CD4-positive, alpha-beta memory T cell (primary cell): ENCODE measurements around the gene PARP8. TPM values are rescaled to one million over a fixed set of nuclear protein-coding genes. Genes with fewer than 3 reads are reported as not detected.
"Not testable (repeated sequence)": the region's sequence is repeated elsewhere in the genome, so short reads cannot be mapped to it uniquely, and the experiment has no call there.

Experiments used
- CTCF ChIA-PET: fragments of 350-600 bp; sonication (Branson Sonifier 250); formaldehyde crosslinking; loops from one replicate; lab custom pipeline; 2021; ENCODE audit warnings: inconsistent platforms; ENCODE audit not compliant: partially characterized antibody; lab: Charles Lee
- POLR2A ChIA-PET: fragments of 350-600 bp; sonication (Branson Sonifier 250); formaldehyde crosslinking; loops from one replicate; lab custom pipeline; 2021; ENCODE audit not compliant: partially characterized antibody; lab: Charles Lee
- DNase-seq, 5 donors: peaks; one replicate each; pipeline versions ENCODE4 v3.0.0 to v3.0.0-alpha.2; 2020 to 2022; ENCODE audit warnings: mixed read lengths in 1 of 5
- H3K27ac ChIP-seq: one replicate; pipeline ENCODE4 v1.7.0; 2013; ENCODE audit warnings: low read depth, low read length
- H3K27me3 ChIP-seq: 2 replicates; pipeline ENCODE4 v1.7.0; 2013; ENCODE audit warnings: mild to moderate bottlenecking, low read length, moderate library complexity; ENCODE audit not compliant: insufficient read depth
- H3K36me3 ChIP-seq: 2 replicates; pipeline ENCODE4 v1.7.0; 2013; ENCODE audit warnings: mild to moderate bottlenecking, low read length, moderate library complexity; ENCODE audit not compliant: insufficient read depth
- H3K4me1 ChIP-seq: 2 replicates; pipeline ENCODE4 v1.7.0; 2013; ENCODE audit warnings: mild to moderate bottlenecking, low read length, moderate library complexity; ENCODE audit not compliant: insufficient read depth
- H3K4me3 ChIP-seq, 2 donors: one replicate each; pipeline ENCODE4 v1.7.0; 2013; ENCODE audit warnings: low read length in 2 of 2, mild to moderate bottlenecking in 1 of 2
- H3K9me3 ChIP-seq, 2 donors: one replicate each; pipeline ENCODE4 v1.7.0; 2013; ENCODE audit warnings: low read length in 2 of 2, control low read depth in 1 of 2; ENCODE audit not compliant: control insufficient read depth in 1 of 2
- H3K27ac Mint-ChIP-seq, 7 donors: one replicate each; pipeline ENCODE4 v1.8.0; 2020 to 2021; ENCODE audit warnings: mixed read lengths in 7 of 7, mild to moderate bottlenecking in 6 of 7, inconsistent platforms in 3 of 7, moderate library complexity in 3 of 7
- H3K27me3 Mint-ChIP-seq, 2 donors: one replicate each; pipeline ENCODE4 v1.8.0; 2020 to 2021; ENCODE audit warnings: mixed read lengths in 2 of 2
- H3K36me3 Mint-ChIP-seq, 2 donors: one replicate each; pipeline ENCODE4 v1.8.0; 2020 to 2021; ENCODE audit warnings: mixed read lengths in 2 of 2, inconsistent platforms in 1 of 2, mild to moderate bottlenecking in 1 of 2
- H3K4me1 Mint-ChIP-seq, 4 donors: one replicate each; pipeline ENCODE4 v1.8.0; 2020 to 2021; ENCODE audit warnings: mixed read lengths in 4 of 4, mild to moderate bottlenecking in 1 of 4
- H3K4me3 Mint-ChIP-seq, 8 donors: one replicate each; pipeline ENCODE4 v1.8.0; 2020 to 2021; ENCODE audit warnings: mixed read lengths in 8 of 8, mild to moderate bottlenecking in 7 of 8, moderate library complexity in 6 of 8, inconsistent platforms in 3 of 8
- H3K9me3 Mint-ChIP-seq, 8 donors: one replicate each; pipeline ENCODE4 v1.8.0; 2020 to 2021; ENCODE audit warnings: mixed read lengths in 8 of 8, mild to moderate bottlenecking in 5 of 8, inconsistent platforms in 3 of 8, moderate library complexity in 1 of 8
- intact Hi-C: fragments of 100-400 bp; cut with micrococcal nuclease; formaldehyde crosslinking; loops from one replicate; pipeline ENCODE4 v1.15.1; 2023
- polyA plus RNA-seq, 2 donors: library from polyadenylated mRNA; unstranded; fragments of 300-500 nt; fragmentation: Illumina TruSeq; gene quantifications; one replicate each; pipeline ENCODE4 v1.2.3, GENCODE V29; 2021
- total RNA-seq, 2 experiments: library from RNA; stranded (reverse); gene quantifications; one replicate each; pipeline ENCODE4 v1.2.3, GENCODE V29; 2021

Gene PARP8
- total and polyA plus RNA-seq, 4 experiments from 2014 or later = 89.5 to 184 (median 136) TPM

DNA sequence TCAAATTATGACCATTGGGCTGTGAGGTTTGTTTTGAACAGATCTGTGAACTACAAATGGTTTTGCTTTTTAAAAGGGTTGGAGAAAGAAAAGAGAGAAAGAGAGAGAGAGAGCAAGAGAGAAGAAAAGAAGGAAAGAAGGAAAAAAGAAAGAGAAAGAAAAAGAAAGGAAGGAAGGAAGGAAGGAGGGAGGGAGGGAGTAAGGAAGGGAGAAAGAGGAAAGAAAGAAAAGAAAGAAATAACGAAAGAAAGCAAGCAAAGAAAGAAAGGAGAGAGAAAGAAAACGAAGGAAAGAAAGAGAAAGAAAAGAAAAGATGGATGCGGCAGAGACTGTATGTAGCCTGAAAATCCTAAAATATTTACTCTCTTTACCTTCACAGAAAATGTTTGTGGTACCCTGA is 104.0 kb downstream of the PARP8 start:
- Histone ChIP-seq H3K27me3 (no peaks in the 10 kb centered on the region), H3K4me3 (no peak overlapping the region), H3K4me1 (peaks cover 13% of the 10 kb centered on the region), H3K9me3 (no peaks in the 10 kb centered on the region), H3K27ac (no peak overlapping the region), H3K36me3 (peaks cover 7% of the 10 kb centered on the region)
- H3K36me3 Mint-ChIP-seq = peaks cover 61 to 76% of the 10 kb centered on the region in 2 donors
- H3K4me3 Mint-ChIP-seq = peak overlapping the region in 1 of 8 donors; percentile 74
- ChIA-PET POLR2A (no interaction called here), CTCF (no interaction called here)
- H3K4me1 Mint-ChIP-seq = peaks cover 26 to 58% (median 45%) of the 10 kb centered on the region in 4 donors
- peaks cover 0 to 7% (median 2%) of the 10 kb centered on the region in 8 donors for H3K9me3 Mint-ChIP-seq
- intact Hi-C loops = no loop called here
- DNase-seq = no peak
- no peaks in the 10 kb centered on the region for H3K27me3 Mint-ChIP-seq
- H3K27ac Mint-ChIP-seq = peak overlapping the region in 4 of 7 donors; percentile 0 to 90 (median 45)

DNA sequence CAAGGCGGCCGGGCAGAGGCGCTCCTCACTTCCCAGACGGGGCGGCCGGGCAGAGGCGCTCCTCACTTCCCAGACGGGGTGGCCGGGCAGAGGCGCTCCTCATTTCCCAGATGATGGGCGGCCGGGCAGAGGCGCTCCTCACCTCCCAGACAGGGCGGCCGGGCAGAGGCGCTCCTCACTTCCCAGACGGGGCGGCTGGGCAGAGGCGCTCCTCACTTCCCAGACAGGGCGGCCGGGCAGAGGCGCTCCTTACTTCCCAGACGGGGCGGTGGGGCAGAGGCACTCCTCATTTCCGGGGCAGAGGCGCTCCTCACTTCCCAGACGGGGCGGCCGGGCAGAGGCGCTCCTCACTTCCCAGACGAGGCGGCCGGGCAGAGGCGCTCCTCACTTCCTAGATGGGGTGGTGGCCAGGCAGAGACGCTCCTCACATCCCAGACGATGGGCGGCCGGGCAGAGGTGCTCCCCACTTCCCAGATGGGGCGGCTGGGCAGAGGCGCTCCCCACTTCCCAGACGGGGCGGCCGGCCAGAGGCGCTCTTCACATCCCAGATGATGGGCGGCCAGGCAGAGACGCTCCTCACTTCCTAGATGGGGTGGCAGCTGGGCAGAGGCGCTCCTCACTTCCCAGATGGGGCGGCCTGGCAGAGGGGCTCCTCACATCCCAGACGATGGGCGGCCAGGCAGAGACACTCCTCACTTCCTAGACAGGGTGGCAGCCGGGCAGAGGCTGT is 108.2 kb downstream of the PARP8 start:
- H3K4me1 ChIP-seq, POLR2A ChIA-PET, H3K4me3 ChIP-seq, DNase-seq, H3K4me3 Mint-ChIP-seq, CTCF ChIA-PET, H3K27ac ChIP-seq, H3K9me3 Mint-ChIP-seq, H3K27me3 Mint-ChIP-seq, H3K27me3 ChIP-seq, intact Hi-C loops, H3K9me3 ChIP-seq: not testable (repeated sequence)
- peaks cover 15% of the 10 kb centered on the region for H3K36me3 ChIP-seq
- Mint-ChIP-seq H3K36me3 (peaks cover 71 to 74% of the 10 kb centered on the region in 2 donors), H3K4me1 (peaks cover 15 to 41% (median 33%) of the 10 kb centered on the region in 4 donors), H3K27ac (peak overlapping the region in 2 of 7 donors; percentile 12 to 55)

DNA sequence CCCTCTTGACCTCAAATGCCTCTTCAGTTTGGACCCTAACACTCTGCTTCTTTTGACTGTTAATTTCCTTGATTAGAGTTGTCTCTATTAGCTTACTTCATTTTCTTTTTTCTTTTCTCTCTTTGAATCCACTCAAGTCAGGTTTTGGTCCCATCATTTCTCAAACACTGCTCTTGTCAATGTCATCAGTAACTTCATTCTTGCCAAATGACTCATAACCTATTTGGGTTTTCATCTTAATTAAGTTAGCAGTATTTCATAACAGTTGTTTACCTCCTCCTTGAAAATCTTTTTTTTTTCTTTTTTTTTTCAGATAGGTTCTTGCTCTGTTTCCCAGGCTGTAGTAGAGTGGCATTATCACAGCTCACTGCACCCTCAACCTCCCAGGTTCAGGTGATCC is 119.6 kb downstream of the PARP8 start:
- no peak overlapping the region for H3K4me3 ChIP-seq
- H3K9me3 Mint-ChIP-seq = no peaks in the 10 kb centered on the region
- DNase-seq = no peak
- no peak overlapping the region for H3K27ac ChIP-seq
- peaks cover 15 to 34% (median 33%) of the 10 kb centered on the region in 4 donors for H3K4me1 Mint-ChIP-seq
- no peaks in the 10 kb centered on the region for H3K9me3 ChIP-seq
- H3K36me3 Mint-ChIP-seq = peaks cover 56 to 73% of the 10 kb centered on the region in 2 donors
- no peaks in the 10 kb centered on the region for H3K27me3 ChIP-seq
- no peak overlapping the region for H3K4me3 Mint-ChIP-seq
- no peaks in the 10 kb centered on the region for H3K27me3 Mint-ChIP-seq
- H3K4me1 ChIP-seq = peaks cover 6% of the 10 kb centered on the region
- ChIA-PET POLR2A (no interaction called here), CTCF (no interaction called here)
- intact Hi-C loops = no loop called here
- peak overlapping the region in 4 of 7 donors; percentile 25 to 69 (median 42) for H3K27ac Mint-ChIP-seq
- peaks cover 30% of the 10 kb centered on the region for H3K36me3 ChIP-seq

DNA sequence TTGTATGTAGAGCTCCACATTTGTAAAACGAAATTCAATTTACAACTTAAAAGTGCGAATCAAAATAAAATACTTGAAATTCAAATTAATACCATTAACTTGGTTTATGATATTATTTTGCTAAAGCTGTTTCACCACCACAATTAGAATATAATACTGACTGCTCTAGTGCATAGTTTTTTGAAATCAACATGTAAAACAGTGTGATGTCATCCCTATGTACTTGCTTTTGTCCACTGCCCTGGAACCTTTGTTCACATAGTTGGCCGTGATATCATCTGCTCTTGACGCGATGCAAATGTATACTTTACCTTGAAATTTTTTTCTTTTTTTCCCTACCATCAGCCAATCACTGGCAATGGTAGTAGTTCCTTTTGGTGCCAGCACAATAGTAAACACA is 125.4 kb downstream of the PARP8 start:
- POLR2A ChIA-PET = no interaction called here
- CTCF ChIA-PET = no interaction called here
- no peaks in the 10 kb centered on the region for H3K4me1 ChIP-seq

DNA sequence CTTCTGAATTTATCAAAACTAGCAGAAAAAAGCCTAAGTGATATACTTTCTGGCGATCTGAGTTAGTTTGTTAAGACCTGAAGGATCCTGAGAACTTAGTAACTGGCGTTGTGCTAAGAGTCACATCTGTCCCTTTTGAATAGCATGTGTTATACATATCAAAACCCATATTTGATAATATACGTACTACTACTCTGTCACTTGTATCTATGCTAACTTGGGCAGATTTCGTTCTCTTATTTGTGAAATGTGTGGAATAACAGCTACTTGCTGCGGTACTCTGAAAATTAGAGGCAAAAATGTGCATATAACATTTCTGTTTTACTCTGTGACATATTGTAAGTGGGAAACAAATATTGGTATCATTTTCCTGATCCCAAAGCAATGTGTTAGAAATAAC is 126.4 kb downstream of the PARP8 start:
- Mint-ChIP-seq H3K27me3 (no peaks in the 10 kb centered on the region), H3K4me3 (no peak overlapping the region), H3K4me1 (peaks cover 6 to 10% (median 7%) of the 10 kb centered on the region in 4 donors), H3K27ac (no peak overlapping the region), H3K36me3 (peaks cover 66 to 71% of the 10 kb centered on the region in 2 donors), H3K9me3 (no peaks in the 10 kb centered on the region)
- no peak overlapping the region for H3K4me3 ChIP-seq
- DNase-seq = no peak
- peaks cover 30% of the 10 kb centered on the region for H3K36me3 ChIP-seq
- intact Hi-C loops = no loop called here
- H3K27ac ChIP-seq = no peak overlapping the region
- no peaks in the 10 kb centered on the region for H3K9me3 ChIP-seq
- no peaks in the 10 kb centered on the region for H3K4me1 ChIP-seq
- no peaks in the 10 kb centered on the region for H3K27me3 ChIP-seq
- POLR2A ChIA-PET = no interaction called here
- CTCF ChIA-PET = no interaction called here

More for the DNA sequence above, 125.4 kb downstream of the PARP8 start:
- intact Hi-C loops = no loop called here
- Mint-ChIP-seq H3K27ac (peak overlapping the region in 2 of 7 donors; percentile 21 to 24), H3K4me1 (peaks cover 6 to 15% (median 12%) of the 10 kb centered on the region in 4 donors), H3K27me3 (no peaks in the 10 kb centered on the region), H3K9me3 (no peaks in the 10 kb centered on the region), H3K4me3 (no peak overlapping the region), H3K36me3 (peaks cover 65 to 74% of the 10 kb centered on the region in 2 donors)
- no peaks in the 10 kb centered on the region for H3K27me3 ChIP-seq
- no peak overlapping the region for H3K4me3 ChIP-seq
- H3K9me3 ChIP-seq = no peaks in the 10 kb centered on the region
- no peak overlapping the region for H3K27ac ChIP-seq
- peaks cover 30% of the 10 kb centered on the region for H3K36me3 ChIP-seq
- no peak for DNase-seq

DNA sequence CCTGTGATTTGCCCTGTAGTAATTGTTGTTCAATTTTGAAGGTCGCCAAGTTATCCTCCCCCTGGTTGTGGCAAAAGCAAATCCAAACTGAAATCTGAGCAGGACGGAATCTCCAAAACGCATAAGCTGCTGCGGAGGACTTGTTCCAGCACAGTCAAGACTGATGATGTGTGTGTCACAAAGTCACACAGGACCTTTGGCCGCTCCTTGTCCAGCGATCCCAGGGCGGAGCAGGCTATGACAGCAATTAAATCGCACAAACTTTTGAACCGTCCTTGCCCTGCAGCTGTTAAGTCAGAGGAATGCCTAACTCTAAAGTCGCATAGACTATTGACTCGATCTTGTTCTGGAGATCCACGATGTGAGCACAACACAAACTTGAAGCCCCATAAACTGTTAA is 128.4 kb downstream of the PARP8 start:
- peaks cover 74% of the 10 kb centered on the region in 2 donors for H3K36me3 Mint-ChIP-seq
- POLR2A ChIA-PET = interaction anchor here (1.4 kb wide), 1 partner anchor 9 kb away, joined by 3 read pairs; no protein-coding TSS in a partner anchor

DNA sequence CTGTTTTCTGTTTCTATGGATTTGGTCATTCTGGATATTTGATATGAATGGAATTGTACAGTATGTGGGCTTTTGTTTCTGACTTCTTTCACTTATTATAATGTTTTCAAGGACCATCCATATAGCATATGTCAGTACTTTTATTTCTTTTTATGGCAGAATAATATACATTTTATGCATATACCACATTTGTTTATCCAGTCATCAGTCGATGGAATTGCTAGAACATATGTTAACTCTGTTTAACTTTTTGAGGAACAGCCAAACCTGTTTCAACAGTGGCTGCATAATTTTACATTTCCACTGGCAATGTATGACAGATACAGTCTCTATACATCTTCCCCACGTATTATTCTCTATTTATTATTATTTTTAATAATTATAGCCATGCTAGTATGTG is 131.6 kb downstream of the PARP8 start:
- H3K9me3 ChIP-seq = peaks cover 0 to 2% of the 10 kb centered on the region in 2 donors
- no peak overlapping the region for H3K4me3 Mint-ChIP-seq
- ChIA-PET POLR2A (no interaction called here), CTCF (no interaction called here)
- no peak overlapping the region for H3K27ac ChIP-seq
- no peak overlapping the region for H3K4me3 ChIP-seq
- peaks cover 9% of the 10 kb centered on the region for H3K36me3 ChIP-seq
- H3K4me1 ChIP-seq = no peaks in the 10 kb centered on the region
- H3K27me3 ChIP-seq = no peaks in the 10 kb centered on the region
- H3K27ac Mint-ChIP-seq = no peak overlapping the region
- H3K4me1 Mint-ChIP-seq = peaks cover 11 to 19% (median 13%) of the 10 kb centered on the region in 4 donors
- intact Hi-C loops = no loop called here
- peaks cover 71 to 77% of the 10 kb centered on the region in 2 donors for H3K36me3 Mint-ChIP-seq
- H3K9me3 Mint-ChIP-seq = peaks cover 0 to 21% (median 12%) of the 10 kb centered on the region in 8 donors
- no peaks in the 10 kb centered on the region for H3K27me3 Mint-ChIP-seq
- no peak for DNase-seq

More for the DNA sequence above, 128.4 kb downstream of the PARP8 start:
- H3K27me3 Mint-ChIP-seq = no peaks in the 10 kb centered on the region
- CTCF ChIA-PET = no interaction called here
- peaks cover 22% of the 10 kb centered on the region for H3K36me3 ChIP-seq
- H3K27ac ChIP-seq = no peak overlapping the region
- no peak overlapping the region for H3K4me3 Mint-ChIP-seq
- H3K9me3 ChIP-seq = no peaks in the 10 kb centered on the region
- H3K9me3 Mint-ChIP-seq = peaks cover 0 to 2% (median 0%) of the 10 kb centered on the region in 8 donors
- H3K4me3 ChIP-seq = no peak overlapping the region
- DNase-seq = no peak
- intact Hi-C loops = no loop called here
- H3K4me1 ChIP-seq = no peaks in the 10 kb centered on the region
- H3K27me3 ChIP-seq = no peaks in the 10 kb centered on the region
- peaks cover 11 to 20% (median 15%) of the 10 kb centered on the region in 4 donors for H3K4me1 Mint-ChIP-seq
- H3K27ac Mint-ChIP-seq = peak overlapping the region in 1 of 7 donors; percentile 40
